GM21381 (cell line): Measurements from ENCODE around the gene PIP5KL1.
"Not testable (repeated sequence)": the region's sequence is repeated elsewhere in the genome, so short reads cannot be mapped to it uniquely, and the experiment has no call there.

Experiments
- ATAC-seq: cut with Tn5 transposase; IDR thresholded peaks from one replicate; pipeline ENCODE4 v1.9.1; 2021; ENCODE audit warnings: mild to moderate bottlenecking, moderate library complexity; ENCODE audit not compliant: unreplicated experiment

PIP5KL1 gene

DNA sequence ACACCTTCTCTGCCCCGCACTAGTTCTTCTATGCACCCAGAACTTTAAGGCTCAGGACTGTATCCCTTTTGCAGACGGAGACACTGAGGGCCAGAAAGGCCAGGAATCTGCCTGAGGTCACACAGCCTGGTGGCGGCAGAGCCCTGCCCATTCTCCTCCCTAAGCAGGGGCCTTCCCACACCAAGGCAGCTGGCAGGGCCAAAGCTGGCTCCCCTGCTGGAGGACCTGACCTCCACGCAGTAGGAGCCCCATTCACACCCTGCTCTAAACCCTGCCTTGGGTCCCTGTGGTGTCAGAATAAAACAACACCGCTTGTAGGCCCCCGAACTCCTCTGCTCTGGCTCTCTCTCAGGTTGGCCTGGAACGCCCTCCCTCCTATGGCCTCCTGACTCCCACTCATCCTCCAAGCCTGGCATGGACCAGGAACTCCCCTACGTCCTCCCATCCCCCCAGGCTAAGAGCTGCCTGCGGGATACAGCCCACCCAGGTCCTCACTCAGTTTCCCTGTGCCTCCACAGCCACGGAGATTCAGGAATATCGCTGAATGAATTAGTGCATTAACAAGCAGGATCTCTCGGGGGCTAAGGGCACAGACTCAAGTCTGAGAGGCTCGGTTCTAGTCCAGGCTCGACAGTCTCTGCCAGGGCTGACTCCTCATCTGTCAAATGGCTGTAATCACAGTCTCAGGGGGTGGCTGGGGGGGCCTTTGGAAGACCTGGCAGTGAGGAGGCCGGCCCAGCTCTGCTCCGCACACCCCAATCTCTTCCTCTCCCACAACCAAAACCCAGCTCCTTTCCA, 34.0 kb downstream of the PIP5KL1 start:
- ATAC-seq = no peak

DNA sequence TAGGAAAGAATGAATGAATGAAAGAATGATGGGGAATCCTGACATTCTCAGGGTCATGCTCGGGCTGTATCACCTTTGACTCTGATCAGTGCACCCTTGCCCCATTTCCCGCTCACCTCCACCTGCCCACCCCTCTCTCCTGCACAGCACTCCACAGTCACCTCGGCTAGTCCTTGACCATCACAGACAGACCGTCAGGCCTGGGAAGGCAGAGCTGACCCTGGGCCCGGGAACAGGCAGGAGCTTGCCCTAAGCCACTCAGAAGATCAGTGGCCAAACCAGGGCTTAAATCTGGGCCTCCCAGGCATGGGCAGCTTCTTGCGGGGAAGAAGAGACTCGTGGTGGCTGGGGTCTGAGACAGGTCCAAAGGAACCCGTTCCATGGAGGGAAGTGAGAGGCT, 34.8 kb downstream of the PIP5KL1 start:
- ATAC-seq = no peak

DNA sequence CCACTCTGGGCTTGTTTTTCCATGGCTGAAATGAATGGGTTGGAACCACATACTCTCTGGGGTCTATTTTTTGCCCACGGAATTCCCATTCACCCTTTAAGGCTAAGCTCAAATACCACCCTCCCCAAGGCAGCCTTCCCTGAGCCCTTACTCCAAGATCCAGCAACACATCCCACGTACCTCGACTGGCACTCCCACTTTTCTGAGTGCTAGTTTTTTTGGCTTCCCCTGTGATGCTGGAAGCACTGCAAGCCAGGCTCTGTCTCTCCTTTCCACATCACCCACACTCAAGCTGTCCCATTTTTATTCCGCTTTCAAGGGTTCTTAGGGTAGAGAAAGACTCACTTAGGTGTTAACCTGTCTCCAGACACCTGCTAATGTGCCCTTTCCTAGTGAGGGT, 37.2 kb downstream of the PIP5KL1 start:
- ATAC-seq = no peak

DNA sequence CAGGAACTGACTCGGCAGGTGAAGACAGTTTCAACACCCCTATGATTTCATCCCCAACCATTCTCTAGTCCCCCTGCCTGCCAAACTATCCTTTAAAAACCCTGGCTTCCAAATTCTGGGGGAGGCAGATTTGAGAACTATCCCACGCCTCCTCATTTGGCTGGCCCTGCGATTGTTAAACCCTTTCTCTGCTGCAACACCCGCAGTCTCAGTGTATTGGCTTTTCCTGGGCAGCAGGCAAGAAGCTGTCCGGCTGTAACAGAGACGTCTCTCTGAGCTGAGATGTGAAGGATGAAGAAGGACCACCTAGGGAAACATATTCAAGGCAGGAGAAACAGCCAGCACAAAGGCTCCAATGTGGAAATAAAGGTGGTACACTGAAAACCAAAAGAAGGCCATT, 37.7 kb downstream of the PIP5KL1 start:
- ATAC-seq = no peak

DNA sequence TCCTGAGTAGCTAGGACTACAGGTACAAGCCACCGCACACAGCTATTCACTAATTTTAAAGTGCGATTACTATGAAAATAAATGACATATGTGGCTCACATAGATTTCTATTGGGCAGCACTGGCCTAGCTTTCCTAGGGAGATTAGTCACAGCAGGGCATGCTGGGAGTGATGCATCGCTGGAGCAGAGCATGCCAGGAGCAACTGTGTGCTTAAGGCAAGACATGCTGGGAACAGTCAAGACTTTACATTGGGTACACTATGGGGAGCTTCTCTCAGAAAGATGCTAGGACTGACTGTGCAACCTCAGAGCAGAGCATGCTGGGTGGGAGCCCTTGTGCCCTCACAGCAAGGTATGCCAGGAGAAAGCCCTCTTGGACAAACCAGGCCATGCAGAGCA, 40.5 kb downstream of the PIP5KL1 start:
- no peak for ATAC-seq

DNA sequence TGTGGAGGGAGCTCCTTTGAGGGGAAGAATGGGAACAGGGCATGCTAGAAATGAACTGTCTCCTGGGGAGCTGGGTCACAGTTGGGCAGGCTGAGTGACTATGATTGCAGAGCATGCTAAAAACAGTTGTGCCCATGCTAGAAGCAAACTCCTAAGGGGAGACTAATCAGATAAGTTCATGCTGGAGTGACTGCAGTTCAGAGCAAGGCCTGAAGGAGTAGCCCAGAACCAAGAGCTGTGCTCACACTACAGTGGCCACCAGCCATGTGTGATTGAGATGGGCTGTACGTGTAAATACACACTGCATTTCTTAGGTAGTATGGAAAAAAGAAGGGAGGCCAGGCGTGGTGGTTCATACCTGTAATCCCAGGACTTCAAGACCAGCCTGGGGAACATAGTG, 42.8 kb downstream of the PIP5KL1 start:
- no peak for ATAC-seq

DNA sequence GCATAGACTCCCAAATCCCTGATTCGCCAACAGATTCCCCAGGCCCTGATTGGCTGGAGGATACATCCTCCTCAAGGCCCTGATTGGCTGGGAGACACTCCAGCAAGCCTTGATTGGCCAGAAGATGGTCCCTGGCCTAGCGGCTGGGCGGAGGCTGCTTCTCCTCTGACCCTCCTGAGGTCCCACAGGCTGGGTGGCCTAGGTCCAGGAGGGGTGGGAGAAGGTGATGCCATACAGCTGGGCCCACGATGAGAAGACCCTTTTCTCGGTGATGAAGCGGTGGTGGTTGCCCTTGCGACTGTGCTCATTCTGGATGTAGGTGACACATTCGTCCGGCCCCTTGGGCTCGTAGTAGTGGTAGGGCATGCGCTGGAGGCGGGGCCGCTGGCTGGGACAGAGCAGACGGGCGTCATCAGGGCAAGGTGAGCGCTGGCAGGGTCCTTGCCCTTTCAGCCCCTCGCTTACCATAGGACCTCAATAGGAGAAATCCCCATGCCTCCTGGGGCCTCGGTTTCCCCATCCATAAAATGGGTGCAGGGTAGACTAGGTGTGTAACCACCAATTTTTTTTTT, 44.1 kb downstream of the PIP5KL1 start:
- ATAC-seq = no peak

DNA sequence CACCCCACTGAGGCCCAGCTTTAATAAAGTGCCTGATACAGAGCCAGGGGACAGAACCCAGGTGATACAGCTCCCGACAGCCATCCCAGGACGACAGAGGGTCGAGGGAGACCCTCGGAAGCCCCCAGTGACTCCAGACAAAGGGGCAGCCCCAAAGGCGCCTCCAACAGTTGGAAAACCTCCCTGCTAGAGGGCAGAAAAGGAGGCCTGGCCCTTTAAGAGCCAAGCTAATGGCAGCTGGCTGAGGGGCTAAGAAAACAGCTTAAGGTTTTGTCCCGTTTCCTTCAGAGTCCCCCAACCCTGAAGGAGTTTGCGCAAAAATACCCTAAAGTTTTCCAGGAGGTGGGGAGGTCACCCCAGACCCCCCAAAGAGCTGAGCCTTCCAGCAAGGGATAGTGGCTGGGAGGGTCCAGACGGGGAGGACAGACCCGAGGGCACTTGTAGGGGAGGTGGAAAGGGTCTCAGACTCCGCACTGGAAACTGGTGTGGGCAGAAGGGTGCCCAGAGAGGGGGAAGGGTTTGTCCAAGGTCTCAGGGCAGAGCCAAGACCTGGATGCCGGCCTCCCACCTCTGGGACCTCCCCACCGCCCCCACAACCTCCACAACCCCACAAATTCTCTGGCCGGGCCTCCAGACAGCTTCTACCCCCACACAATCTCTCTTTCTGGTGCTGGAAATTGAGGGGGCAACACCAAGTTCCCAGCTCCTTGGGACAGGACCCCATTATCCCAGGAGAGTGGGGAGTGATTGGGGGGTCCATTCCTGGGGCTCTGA, 44.9 kb downstream of the PIP5KL1 start:
- no peak for ATAC-seq

DNA sequence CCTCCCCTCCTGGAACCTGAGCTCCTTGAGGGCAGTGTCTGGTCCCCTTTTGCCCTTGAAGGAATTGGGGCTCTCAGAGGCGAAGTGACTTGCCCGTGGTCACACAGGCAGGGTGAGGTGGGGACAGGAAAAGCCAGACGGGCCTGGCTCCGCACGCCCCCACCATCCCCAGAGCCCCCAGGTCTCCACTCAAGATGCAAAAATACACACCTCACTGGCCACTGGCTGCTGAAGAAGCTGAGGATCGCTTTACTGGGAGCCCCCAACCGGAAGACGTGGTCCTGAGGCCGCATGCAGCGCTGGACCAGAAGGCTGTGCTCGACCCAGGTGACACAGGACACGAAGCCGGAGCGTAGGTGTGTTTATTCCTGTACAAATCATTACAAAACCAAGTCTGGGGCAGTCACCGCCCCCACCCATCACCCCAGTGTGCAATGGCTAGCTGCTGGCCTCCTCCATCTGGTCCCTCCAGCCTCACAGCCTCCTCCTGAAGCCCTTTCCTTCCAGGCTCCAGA, 45.5 kb downstream of the PIP5KL1 start:
- ATAC-seq = no peak

DNA sequence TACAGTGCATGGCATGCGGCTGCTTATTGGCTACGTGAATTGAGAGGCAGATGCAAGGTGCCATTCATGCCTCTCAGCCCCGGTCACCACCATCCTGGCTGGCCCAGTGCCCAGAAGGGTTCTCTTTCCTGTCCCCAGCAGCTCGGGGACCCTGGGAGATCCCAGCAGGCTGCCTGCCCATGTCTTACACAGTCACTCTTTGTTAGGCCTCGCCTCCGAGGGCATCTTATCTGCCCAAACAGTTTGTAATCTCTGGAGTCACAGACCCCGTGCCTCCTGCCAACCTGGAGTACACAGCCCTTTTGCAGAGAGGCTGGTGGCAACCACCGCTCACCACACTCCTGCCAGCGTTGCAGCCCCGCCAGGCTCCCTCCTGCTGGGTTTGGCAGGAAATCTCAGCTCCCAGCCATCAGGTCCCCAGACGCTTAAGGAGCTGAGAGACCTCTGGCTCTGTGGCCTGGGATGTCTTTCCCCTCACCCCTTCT, 46.1 kb downstream of the PIP5KL1 start:
- ATAC-seq = no peak

DNA sequence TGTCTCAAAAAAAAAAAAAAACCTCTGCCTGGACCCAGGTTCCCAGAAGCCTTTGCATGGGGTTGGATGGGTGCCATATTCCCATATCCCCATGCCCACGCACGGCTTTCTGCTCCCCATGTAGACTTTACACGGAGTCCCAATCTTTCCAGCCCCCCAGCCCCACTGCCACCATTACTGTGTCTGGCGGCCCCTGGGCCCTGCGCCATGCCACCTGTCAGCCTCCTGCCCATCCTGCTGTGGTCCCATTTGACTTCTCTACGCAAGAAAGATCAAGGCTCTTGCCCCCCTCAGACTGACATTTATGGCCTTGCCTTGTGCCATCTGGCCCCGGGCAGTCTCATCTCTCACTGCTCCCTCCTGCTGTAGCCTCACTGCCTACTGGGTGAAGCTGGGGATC, 46.6 kb downstream of the PIP5KL1 start:
- no peak for ATAC-seq

DNA sequence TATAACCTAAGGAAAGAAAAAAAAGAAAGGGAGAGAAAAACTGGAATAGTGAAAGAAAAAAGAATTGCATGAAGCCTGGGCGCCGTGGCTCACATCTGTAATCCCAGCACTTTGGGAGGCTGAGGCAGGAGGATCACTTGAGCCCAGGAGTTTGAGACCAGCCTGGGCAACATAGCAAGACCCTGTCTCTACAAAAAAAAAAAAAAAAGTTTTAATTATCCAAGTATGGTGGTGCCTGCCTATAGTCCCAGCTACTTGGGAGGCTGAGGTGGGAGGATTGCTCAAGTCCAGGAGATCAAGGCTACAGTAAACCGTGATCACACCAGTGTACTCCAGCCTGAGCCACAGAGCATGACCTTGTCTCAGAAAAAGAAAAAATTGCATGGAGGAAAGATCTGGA, 48.9 kb downstream of the PIP5KL1 start:
- not testable (repeated sequence) for ATAC-seq

DNA sequence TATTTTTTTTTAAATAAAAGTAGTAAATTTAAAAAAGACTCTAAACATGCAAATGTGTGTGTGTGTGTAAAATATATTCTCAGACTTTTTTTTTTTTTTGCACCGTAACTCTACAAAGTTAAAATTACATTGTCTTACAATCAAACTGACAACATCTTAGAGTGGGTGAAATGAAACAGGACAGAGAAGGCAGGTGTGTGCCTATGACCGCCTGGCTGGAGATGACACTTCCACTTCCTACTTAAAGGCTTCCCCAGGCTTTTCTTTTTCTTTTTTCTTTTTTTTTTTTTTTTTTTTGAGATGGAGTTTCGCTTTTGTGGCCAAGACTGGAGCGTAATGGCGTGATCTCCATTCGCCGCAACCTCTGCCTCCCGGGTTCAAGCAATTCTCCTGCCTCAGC, 50.4 kb downstream of the PIP5KL1 start:
- no peak for ATAC-seq

DNA sequence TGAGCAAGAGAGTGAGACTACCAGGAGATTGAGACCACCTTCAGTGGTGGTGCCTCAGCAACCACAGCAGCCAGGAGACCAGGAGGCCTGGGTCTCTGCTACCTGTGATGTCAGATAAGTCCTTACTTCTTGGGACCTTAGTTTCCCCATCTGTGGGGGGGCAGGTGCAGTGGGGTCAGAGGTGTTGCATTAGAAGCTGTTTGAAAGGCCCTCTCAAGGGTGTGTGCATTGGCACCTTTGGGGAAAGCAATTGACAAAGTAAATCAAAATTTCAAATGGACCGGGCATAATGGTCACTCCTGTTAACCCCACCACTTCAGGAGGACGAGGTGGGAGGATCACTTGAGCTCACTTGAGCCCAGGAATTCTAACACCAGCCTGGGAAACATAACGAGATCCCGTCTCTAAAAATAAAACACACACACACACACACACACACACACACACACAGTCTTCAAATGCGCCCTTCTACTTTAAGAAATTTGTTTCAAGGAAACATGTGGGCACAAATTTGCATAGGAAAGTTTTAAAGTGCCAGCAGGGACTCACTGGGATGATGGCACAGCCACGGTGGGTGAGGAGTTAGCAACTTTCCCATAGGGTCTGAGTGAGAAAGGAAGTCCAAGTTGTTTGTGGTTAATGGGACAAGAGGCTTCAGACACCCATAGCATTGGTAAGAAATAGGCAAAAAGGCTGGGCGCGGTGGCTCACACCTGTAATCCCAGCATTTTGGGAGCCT, 51.8 kb downstream of the PIP5KL1 start:
- no peak for ATAC-seq

DNA sequence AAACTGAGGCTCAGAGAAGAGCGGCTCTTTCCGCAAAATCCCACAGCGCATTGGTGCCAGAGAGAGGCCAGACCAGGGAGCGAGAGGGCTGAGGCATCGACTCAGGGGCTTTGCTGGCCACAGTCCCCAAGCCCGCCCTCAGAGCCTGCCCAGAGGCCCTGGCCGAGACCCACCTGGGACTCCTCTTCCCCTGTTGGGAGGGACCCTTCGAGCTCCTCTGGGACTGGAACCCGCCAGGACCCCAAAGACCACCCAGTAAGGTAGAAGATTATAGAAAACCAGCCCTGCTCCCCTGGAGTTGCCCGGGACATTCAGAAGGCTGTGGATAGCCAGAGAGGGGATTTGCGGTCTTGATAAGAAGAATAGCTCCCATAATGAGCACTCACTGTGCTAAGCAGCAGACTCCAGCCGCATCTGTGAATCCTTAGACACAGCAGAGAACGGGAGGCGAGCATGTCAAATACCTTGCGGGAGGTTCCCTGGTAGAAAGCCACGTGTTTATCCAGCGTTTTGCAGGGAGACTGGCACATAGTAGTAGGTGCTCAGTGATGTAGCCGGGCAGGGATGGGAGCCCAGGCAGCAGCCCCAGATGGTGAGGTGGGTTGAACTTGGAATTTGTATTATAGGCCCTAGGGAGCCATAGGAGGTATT, 52.5 kb downstream of the PIP5KL1 start:
- no peak for ATAC-seq

DNA sequence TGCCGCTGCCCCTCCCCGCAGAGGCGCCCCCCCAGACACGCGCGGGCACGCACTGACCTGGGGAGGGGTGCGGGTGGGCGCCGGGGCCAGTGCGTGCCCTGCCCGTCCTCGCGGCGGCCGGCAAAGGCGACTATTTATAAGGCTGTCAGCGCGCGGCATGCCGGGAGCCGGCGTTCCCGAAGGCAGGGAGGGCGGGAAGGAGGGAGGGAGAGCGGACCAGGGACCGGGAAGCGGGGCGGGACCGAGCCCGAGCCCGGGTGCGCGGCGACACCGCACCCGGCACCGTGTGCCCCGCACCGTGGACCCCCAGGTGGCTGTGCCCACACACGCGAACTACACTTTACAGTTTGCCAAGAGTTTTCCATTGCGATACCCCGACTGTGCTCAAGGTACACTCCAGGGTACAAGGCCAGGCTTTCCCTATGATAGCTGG, 53.0 kb downstream of the PIP5KL1 start, which contains the start of gene AK1:
Gene AK1, minus strand, starts transcription at position 110 of the 433 bp plus-strand sequence. CDS start 3,058 bp downstream, outside the sequence.
- ATAC-seq = no peak

DNA sequence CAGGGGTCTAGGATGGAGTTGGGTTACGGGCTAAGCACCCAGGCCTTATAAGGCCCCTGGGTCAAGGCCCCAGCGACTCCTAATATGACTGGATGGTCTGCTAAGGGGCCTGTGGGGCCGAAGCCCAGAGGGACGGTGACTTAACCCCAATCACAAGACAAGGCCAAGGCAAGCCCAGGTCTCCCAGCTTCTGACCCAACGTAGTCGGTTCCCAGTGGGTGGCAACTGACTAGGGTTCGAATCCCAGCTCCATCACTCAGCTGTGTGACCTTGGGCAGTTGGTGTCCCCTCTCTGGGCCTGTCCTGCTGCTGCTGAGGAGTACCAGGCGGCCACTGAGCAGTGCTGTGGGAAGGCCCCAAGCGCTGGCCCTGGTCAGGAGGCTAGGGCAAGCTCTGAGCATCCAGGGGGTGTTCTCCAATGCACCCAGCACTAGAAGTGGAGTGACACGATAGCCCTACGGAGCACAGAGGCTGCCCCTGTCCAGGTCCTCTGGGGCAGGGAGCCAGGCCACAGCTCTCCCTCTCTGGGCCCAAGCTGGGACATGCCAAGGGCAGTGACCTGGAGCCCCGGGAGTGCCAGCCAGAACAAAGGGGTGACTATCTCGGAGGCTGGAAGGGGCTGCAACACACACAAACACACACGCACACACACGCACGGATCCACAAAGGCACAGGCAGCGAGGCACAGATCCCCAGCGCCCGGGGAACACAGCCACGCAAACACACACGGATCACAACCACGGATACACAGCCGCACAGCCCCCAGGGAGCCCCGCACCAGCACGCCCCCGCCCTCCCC, 53.6 kb downstream of the PIP5KL1 start:
- no peak for ATAC-seq

DNA sequence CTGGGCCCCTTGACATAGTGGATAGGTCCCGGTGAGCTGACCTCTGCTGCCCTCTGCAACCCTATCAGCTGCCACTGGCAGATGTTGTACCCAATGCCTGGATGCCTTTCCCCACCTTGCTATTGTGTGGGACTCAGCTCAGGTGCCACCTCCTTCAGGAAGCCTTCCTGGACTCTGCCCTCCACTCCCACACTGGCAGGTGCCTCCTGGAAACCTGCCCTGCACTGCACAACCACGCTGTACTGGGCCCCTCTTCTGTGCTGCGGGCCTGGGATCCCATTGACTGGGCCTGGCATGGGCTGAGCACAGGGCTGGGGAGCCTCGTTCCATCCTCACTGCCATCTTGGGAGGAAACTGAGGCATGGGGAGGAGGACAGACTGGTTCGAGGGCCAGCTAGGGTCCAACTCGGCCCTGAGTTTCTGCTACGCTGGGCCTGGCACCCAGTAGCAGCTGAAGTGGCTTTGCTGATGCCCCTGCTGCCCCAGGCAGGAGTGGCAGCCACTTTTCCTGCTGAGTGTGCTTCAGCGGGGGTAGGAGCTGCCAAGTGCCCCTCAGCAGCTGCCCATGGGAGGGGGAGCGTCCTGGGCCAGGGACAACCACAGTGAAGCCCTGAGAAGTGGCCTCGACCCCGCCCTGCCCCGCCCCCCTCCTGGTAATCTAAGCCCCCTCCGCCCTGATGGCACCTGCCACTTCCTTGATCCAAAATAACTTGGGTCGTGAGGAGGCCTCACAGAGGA, 54.4 kb downstream of the PIP5KL1 start:
- no peak for ATAC-seq
